ENCODE results near the gene ROR1.

The ROR1 gene

GRCh38 chr1:64001038-64001437 lies 227.2 kb downstream of the ROR1 start:
- H3K27me3 ChIP-seq (replicated peaks; ENCODE audit: control insufficient read depth, insufficient read depth, low read length): no peaks in the 10 kb centered on the region
- no peaks in the 10 kb centered on the region for H3K36me3 ChIP-seq (ENCODE audit: control insufficient read depth, insufficient read depth, low read length)
- no peak for DNase-seq (ENCODE audit: extremely low read depth, insufficient read length)
- TF ChIP-seq CTCF (IDR thresholded peaks at IDR 0.05; ENCODE audit: insufficient read depth, low read length, poor library complexity, severe bottlenecking): no peak
- H3K4me3 ChIP-seq (replicated peaks; ENCODE audit: low read depth, low read length): no peak overlapping the region

- Histone ChIP-seq H3K27me3 (replicated peaks; ENCODE audit: control insufficient read depth, insufficient read depth, low read length) (no peaks in the 10 kb centered on the region; the same call in 1 of the 2 replicates), H3K36me3 (ENCODE audit: control insufficient read depth, insufficient read depth, low read length) (no peaks in the 10 kb centered on the region), H3K4me3 (replicated peaks; ENCODE audit: low read depth, low read length) (no peak overlapping the region)
- TF ChIP-seq CTCF (IDR thresholded peaks at IDR 0.05; ENCODE audit: insufficient read depth, low read length, poor library complexity, severe bottlenecking): no peak
- no peak for DNase-seq (ENCODE audit: extremely low read depth, insufficient read length)
Measured at GRCh38 chr1:64004451-64005025, 230.7 kb downstream of the ROR1 start.

GRCh38 chr1:64005801-64006200 lies 232.0 kb downstream of the ROR1 start:
- no peak for DNase-seq (ENCODE audit: extremely low read depth, insufficient read length)
- TF ChIP-seq CTCF (IDR thresholded peaks at IDR 0.05; ENCODE audit: insufficient read depth, low read length, poor library complexity, severe bottlenecking): no peak
- H3K36me3 ChIP-seq (ENCODE audit: control insufficient read depth, insufficient read depth, low read length): no peaks in the 10 kb centered on the region
- H3K4me3 ChIP-seq (replicated peaks; ENCODE audit: low read depth, low read length): no peak overlapping the region
- no peaks in the 10 kb centered on the region; the same call in 1 of the 2 replicates for H3K27me3 ChIP-seq (replicated peaks; ENCODE audit: control insufficient read depth, insufficient read depth, low read length)

- no peak for DNase-seq (ENCODE audit: extremely low read depth, insufficient read length)
- no peaks in the 10 kb centered on the region; the same call in 1 of the 2 replicates for H3K27me3 ChIP-seq (replicated peaks; ENCODE audit: control insufficient read depth, insufficient read depth, low read length)
- H3K36me3 ChIP-seq (ENCODE audit: control insufficient read depth, insufficient read depth, low read length): no peaks in the 10 kb centered on the region
- no peak overlapping the region for H3K4me3 ChIP-seq (replicated peaks; ENCODE audit: low read depth, low read length)
- TF ChIP-seq CTCF (IDR thresholded peaks at IDR 0.05; ENCODE audit: insufficient read depth, low read length, poor library complexity, severe bottlenecking): no peak
Measured at GRCh38 chr1:64006276-64007051, 232.6 kb downstream of the ROR1 start.

- no peak for DNase-seq (ENCODE audit: extremely low read depth, insufficient read length)
Measured at GRCh38 chr1:64010316-64010715, 236.5 kb downstream of the ROR1 start.

More at GRCh38 chr1:64010316-64010715, 236.5 kb downstream of the ROR1 start:
- H3K36me3 ChIP-seq (ENCODE audit: control insufficient read depth, insufficient read depth, low read length): no peaks in the 10 kb centered on the region
- no peak overlapping the region for H3K4me3 ChIP-seq (replicated peaks; ENCODE audit: low read depth, low read length)
- no peak for TF ChIP-seq CTCF (IDR thresholded peaks at IDR 0.05; ENCODE audit: insufficient read depth, low read length, poor library complexity, severe bottlenecking)
- no peaks in the 10 kb centered on the region; the same call in 1 of the 2 replicates for H3K27me3 ChIP-seq (replicated peaks; ENCODE audit: control insufficient read depth, insufficient read depth, low read length)

Data from GM06990 (cell line).